GM12873 (cell line): ENCODE data around the gene SH2D1B.

Experiments used
- TF ChIP-seq, protein P1 (sequence below): IDR thresholded peaks from 2 replicates; pipeline ENCODE4 v1.5.1; 2012; ENCODE audit warnings: low read depth, mild to moderate bottlenecking, moderate library complexity, low read length, control low read depth; ENCODE audit not compliant: insufficient read depth; ENCODE audit errors: missing control alignments

Gene SH2D1B

DNA sequence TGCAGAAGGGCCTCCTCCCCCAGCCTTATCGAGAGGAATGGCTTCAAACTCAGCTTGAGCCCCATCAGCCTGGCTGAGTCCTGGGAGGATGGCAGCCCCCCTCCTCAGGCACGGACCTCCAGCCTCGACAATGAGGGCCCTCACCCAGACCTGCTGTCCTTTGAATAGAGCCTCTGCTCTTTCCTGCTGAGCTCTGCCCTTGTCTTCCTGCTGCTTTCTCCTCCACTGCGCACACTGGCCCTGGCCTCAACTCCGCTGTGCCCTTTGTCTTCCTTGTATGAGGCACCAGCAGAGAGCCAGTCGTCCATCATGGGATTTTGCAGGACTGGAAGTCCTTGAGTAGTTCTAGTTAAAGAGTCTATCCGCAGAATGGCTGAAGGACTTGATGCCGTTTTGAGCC is 28.4 kb downstream of the SH2D1B start:
- TF ChIP-seq, protein P1, sequence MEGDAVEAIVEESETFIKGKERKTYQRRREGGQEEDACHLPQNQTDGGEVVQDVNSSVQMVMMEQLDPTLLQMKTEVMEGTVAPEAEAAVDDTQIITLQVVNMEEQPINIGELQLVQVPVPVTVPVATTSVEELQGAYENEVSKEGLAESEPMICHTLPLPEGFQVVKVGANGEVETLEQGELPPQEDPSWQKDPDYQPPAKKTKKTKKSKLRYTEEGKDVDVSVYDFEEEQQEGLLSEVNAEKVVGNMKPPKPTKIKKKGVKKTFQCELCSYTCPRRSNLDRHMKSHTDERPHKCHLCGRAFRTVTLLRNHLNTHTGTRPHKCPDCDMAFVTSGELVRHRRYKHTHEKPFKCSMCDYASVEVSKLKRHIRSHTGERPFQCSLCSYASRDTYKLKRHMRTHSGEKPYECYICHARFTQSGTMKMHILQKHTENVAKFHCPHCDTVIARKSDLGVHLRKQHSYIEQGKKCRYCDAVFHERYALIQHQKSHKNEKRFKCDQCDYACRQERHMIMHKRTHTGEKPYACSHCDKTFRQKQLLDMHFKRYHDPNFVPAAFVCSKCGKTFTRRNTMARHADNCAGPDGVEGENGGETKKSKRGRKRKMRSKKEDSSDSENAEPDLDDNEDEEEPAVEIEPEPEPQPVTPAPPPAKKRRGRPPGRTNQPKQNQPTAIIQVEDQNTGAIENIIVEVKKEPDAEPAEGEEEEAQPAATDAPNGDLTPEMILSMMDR: no peak

DNA sequence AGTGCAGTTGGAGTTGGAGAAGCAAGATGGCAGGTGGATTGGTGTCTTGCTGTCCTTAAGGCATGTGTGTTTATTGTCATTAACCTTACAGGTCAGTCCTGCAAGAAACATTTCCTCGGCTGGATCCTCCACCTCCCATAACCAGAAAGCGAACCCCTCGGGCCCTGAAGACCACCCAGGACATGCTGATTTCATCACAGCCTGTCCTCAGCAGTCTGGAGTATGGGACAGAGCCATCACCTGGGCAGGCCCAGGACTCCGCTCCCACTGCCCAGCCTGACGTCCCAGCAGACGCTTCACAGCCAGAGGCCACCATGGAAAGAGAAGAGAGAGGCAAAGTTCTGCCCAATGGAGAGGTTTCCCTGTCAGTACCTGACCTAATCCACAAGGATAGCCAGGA is 28.8 kb downstream of the SH2D1B start:
- TF ChIP-seq, protein P1: no peak

- TF ChIP-seq, protein P1: no peak
Measured at GRCh38 chr1:162381941-162382750, 29.8 kb downstream of the SH2D1B start.

DNA sequence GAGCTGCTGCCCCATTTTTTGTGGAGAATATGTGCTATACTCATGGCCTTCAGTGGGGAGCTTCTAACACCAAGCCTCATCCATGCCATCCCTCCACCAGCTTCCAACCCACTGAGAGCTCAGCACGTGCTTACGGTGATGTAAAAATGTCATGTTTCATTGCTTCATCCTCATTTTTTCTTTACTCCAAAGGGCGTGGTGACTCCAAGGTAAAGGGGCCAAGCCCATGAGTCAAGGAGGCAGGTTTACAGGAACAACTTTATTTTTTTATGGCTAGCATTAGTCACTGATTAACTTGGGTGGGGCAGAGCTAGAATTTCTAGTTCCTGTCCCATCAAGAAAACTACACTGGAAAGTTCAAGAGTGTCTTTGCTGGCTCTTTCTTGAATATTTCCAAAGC is 30.6 kb downstream of the SH2D1B start, which contains the start of gene C1orf226:
Gene C1orf226, plus strand, starts transcription at position 346 of the 400 bp plus-strand sequence. CDS start 174 bp downstream, outside the sequence.
- TF ChIP-seq, protein P1: no peak

GRCh38 chr1:162380061-162380846 is 31.7 kb downstream of the SH2D1B start:
- TF ChIP-seq, protein P1: no peak

- TF ChIP-seq, protein P1: no peak
Measured at GRCh38 chr1:162376691-162377090, 35.2 kb downstream of the SH2D1B start, which contains the start of gene SPATA46. SPATA46 (minus strand) TSS chr1:162376854; CDS start chr1:162376790, 64 bp downstream.

GRCh38 chr1:162375463-162375862 is 36.5 kb downstream of the SH2D1B start:
- TF ChIP-seq, protein P1: no peak
